Stimulated activated CD4-positive, alpha-beta T cell treated with anti-CD3 and anti-CD28 coated beads, Interleukin-1b, Interleukin-23, amount 100 ng/mL, for 1 hour (primary cell): ENCODE measurements around the gene ITPKB.
"Not testable (repeated sequence)": the region's sequence is repeated elsewhere in the genome, so short reads cannot be mapped to it uniquely, and the experiment has no call there.

Source experiments
- DNase-seq, 2 donors: peaks; one replicate each; pipeline ENCODE4 v3.0.0-alpha.2; 2020; ENCODE audit warnings: low read depth in 2 of 2

ITPKB gene

GRCh38 chr1:226730836-226731235, 8.2 kb downstream of the ITPKB start:
- no peak for DNase-seq

GRCh38 chr1:226730071-226730470, 9.0 kb downstream of the ITPKB start:
- DNase-seq = no peak

- no peak for DNase-seq
These were observed 10.6 kb downstream of the ITPKB start for GRCh38 chr1:226728448-226728847.

GRCh38 chr1:226725897-226726267, 13.2 kb downstream of the ITPKB start:
- DNase-seq = no peak

GRCh38 chr1:226723657-226724532, 15.2 kb downstream of the ITPKB start:
- no peak for DNase-seq

GRCh38 chr1:226722901-226723656, 16.0 kb downstream of the ITPKB start:
- no peak for DNase-seq

- DNase-seq = no peak
These were observed 16.7 kb downstream of the ITPKB start for GRCh38 chr1:226722240-226722900.

- not testable (repeated sequence) for DNase-seq
These were observed 18.5 kb downstream of the ITPKB start for GRCh38 chr1:226720574-226720973.

GRCh38 chr1:226719596-226720387, 19.3 kb downstream of the ITPKB start:
- no peak for DNase-seq

- no peak for DNase-seq
These were observed 21.7 kb downstream of the ITPKB start for GRCh38 chr1:226717256-226717909.

- no peak for DNase-seq
These were observed 22.5 kb downstream of the ITPKB start for GRCh38 chr1:226716577-226716976.

GRCh38 chr1:226714148-226714547, 24.9 kb downstream of the ITPKB start:
- DNase-seq = no peak

GRCh38 chr1:226712742-226713419, 26.2 kb downstream of the ITPKB start:
- no peak for DNase-seq

GRCh38 chr1:226711976-226712741, 26.9 kb downstream of the ITPKB start:
- no peak for DNase-seq

- DNase-seq = no peak
These were observed 28.6 kb downstream of the ITPKB start for GRCh38 chr1:226710501-226710900.

- no peak for DNase-seq
These were observed 29.1 kb downstream of the ITPKB start for GRCh38 chr1:226709953-226710352.

GRCh38 chr1:226708967-226709396, 30.1 kb downstream of the ITPKB start:
- DNase-seq = no peak

- DNase-seq = no peak
These were observed 30.7 kb downstream of the ITPKB start for GRCh38 chr1:226708342-226708780.

- DNase-seq = no peak
These were observed 32.4 kb downstream of the ITPKB start for GRCh38 chr1:226706684-226707083.
